ENCODE data around the gene ACOXL.

The ACOXL gene

GRCh38 chr2:110919738-110920137 is 187.4 kb downstream of the ACOXL start:
- Mint-ChIP-seq H3K4me3 (no peak overlapping the region), H3K4me1 (ENCODE audit: low read depth) (no peaks in the 10 kb centered on the region), H3K9me3 (no peaks in the 10 kb centered on the region), H3K27ac (no peak overlapping the region), H3K27me3 (peaks cover 16% of the 10 kb centered on the region), H3K36me3 (ENCODE audit: low read depth) (no peaks in the 10 kb centered on the region)

GRCh38 chr2:110925479-110925878 is 193.1 kb downstream of the ACOXL start:
- H3K36me3 Mint-ChIP-seq (ENCODE audit: low read depth) = peaks cover 8% of the 10 kb centered on the region
- H3K27ac Mint-ChIP-seq = no peak overlapping the region

GRCh38 chr2:110927526-110927925 is 195.2 kb downstream of the ACOXL start:
- Mint-ChIP-seq H3K9me3 (peaks cover 26% of the 10 kb centered on the region), H3K27ac (no peak overlapping the region), H3K4me3 (no peak overlapping the region), H3K36me3 (ENCODE audit: low read depth) (peaks cover 8% of the 10 kb centered on the region), H3K27me3 (peaks cover 17% of the 10 kb centered on the region), H3K4me1 (ENCODE audit: low read depth) (no peaks in the 10 kb centered on the region)

More at GRCh38 chr2:110925479-110925878, 193.1 kb downstream of the ACOXL start:
- no peaks in the 10 kb centered on the region for H3K4me1 Mint-ChIP-seq (ENCODE audit: low read depth)
- peaks cover 22% of the 10 kb centered on the region for H3K9me3 Mint-ChIP-seq
- H3K4me3 Mint-ChIP-seq = no peak overlapping the region
- H3K27me3 Mint-ChIP-seq = peaks cover 18% of the 10 kb centered on the region

- Mint-ChIP-seq H3K27ac (no peak overlapping the region), H3K4me1 (ENCODE audit: low read depth) (no peaks in the 10 kb centered on the region), H3K27me3 (peaks cover 13% of the 10 kb centered on the region), H3K36me3 (ENCODE audit: low read depth) (peaks cover 8% of the 10 kb centered on the region), H3K4me3 (no peak overlapping the region), H3K9me3 (peaks cover 26% of the 10 kb centered on the region)
Measured at GRCh38 chr2:110929528-110929927, 197.2 kb downstream of the ACOXL start.

- H3K4me1 Mint-ChIP-seq (ENCODE audit: low read depth) = no peaks in the 10 kb centered on the region
- no peak overlapping the region for H3K27ac Mint-ChIP-seq
- H3K36me3 Mint-ChIP-seq (ENCODE audit: low read depth) = peaks cover 8% of the 10 kb centered on the region
- peaks cover 7% of the 10 kb centered on the region for H3K27me3 Mint-ChIP-seq
- peaks cover 26% of the 10 kb centered on the region for H3K9me3 Mint-ChIP-seq
- no peak overlapping the region for H3K4me3 Mint-ChIP-seq
Measured at GRCh38 chr2:110931648-110932047, 199.3 kb downstream of the ACOXL start.

- Mint-ChIP-seq H3K27ac (no peak overlapping the region), H3K36me3 (ENCODE audit: low read depth) (peaks cover 8% of the 10 kb centered on the region), H3K4me3 (no peak overlapping the region), H3K27me3 (peaks cover 9% of the 10 kb centered on the region), H3K4me1 (ENCODE audit: low read depth) (no peaks in the 10 kb centered on the region), H3K9me3 (peaks cover 19% of the 10 kb centered on the region)
Measured at GRCh38 chr2:110933420-110933819, 201.0 kb downstream of the ACOXL start.

GRCh38 chr2:110934948-110935347 is 202.6 kb downstream of the ACOXL start:
- no peaks in the 10 kb centered on the region for H3K36me3 Mint-ChIP-seq (ENCODE audit: low read depth)
- no peak overlapping the region for H3K27ac Mint-ChIP-seq
- no peaks in the 10 kb centered on the region for H3K4me1 Mint-ChIP-seq (ENCODE audit: low read depth)
- H3K9me3 Mint-ChIP-seq = peaks cover 9% of the 10 kb centered on the region
- H3K4me3 Mint-ChIP-seq = no peak overlapping the region
- H3K27me3 Mint-ChIP-seq = peaks cover 6% of the 10 kb centered on the region

- H3K4me1 Mint-ChIP-seq (ENCODE audit: low read depth) = no peaks in the 10 kb centered on the region
- H3K9me3 Mint-ChIP-seq = no peaks in the 10 kb centered on the region
- peaks cover 6% of the 10 kb centered on the region for H3K27me3 Mint-ChIP-seq
- H3K36me3 Mint-ChIP-seq (ENCODE audit: low read depth) = no peaks in the 10 kb centered on the region
- no peak overlapping the region for H3K4me3 Mint-ChIP-seq
- no peak overlapping the region for H3K27ac Mint-ChIP-seq
Measured at GRCh38 chr2:110940376-110940910, 208.1 kb downstream of the ACOXL start.

- Mint-ChIP-seq H3K27ac (no peak overlapping the region), H3K36me3 (ENCODE audit: low read depth) (no peaks in the 10 kb centered on the region), H3K27me3 (peaks cover 6% of the 10 kb centered on the region), H3K4me1 (ENCODE audit: low read depth) (no peaks in the 10 kb centered on the region), H3K4me3 (no peak overlapping the region), H3K9me3 (peaks cover 4% of the 10 kb centered on the region)
Measured at GRCh38 chr2:110941226-110941625, 208.9 kb downstream of the ACOXL start.

GRCh38 chr2:110943070-110943634 is 210.8 kb downstream of the ACOXL start:
- no peaks in the 10 kb centered on the region for H3K36me3 Mint-ChIP-seq (ENCODE audit: low read depth)
- H3K4me1 Mint-ChIP-seq (ENCODE audit: low read depth) = no peaks in the 10 kb centered on the region
- no peak overlapping the region for H3K4me3 Mint-ChIP-seq
- peaks cover 6% of the 10 kb centered on the region for H3K9me3 Mint-ChIP-seq
- H3K27ac Mint-ChIP-seq = no peak overlapping the region
- peaks cover 6% of the 10 kb centered on the region for H3K27me3 Mint-ChIP-seq

- Mint-ChIP-seq H3K36me3 (ENCODE audit: low read depth) (no peaks in the 10 kb centered on the region), H3K4me3 (no peak overlapping the region), H3K4me1 (ENCODE audit: low read depth) (no peaks in the 10 kb centered on the region), H3K9me3 (peaks cover 6% of the 10 kb centered on the region), H3K27me3 (peaks cover 2% of the 10 kb centered on the region), H3K27ac (no peak overlapping the region)
Measured at GRCh38 chr2:110946902-110947301, 214.5 kb downstream of the ACOXL start.

GRCh38 chr2:110948027-110948674 is 215.8 kb downstream of the ACOXL start:
- Mint-ChIP-seq H3K36me3 (ENCODE audit: low read depth) (no peaks in the 10 kb centered on the region), H3K9me3 (peaks cover 6% of the 10 kb centered on the region), H3K27ac (no peak overlapping the region), H3K4me3 (no peak overlapping the region), H3K27me3 (peaks cover 3% of the 10 kb centered on the region), H3K4me1 (ENCODE audit: low read depth) (no peaks in the 10 kb centered on the region)

- Mint-ChIP-seq H3K27ac (no peak overlapping the region), H3K27me3 (peaks cover 8% of the 10 kb centered on the region), H3K4me1 (ENCODE audit: low read depth) (no peaks in the 10 kb centered on the region), H3K9me3 (peaks cover 6% of the 10 kb centered on the region), H3K4me3 (no peak overlapping the region), H3K36me3 (ENCODE audit: low read depth) (no peaks in the 10 kb centered on the region)
Measured at GRCh38 chr2:110950281-110950680, 217.9 kb downstream of the ACOXL start.

- H3K4me1 Mint-ChIP-seq (ENCODE audit: low read depth) = no peaks in the 10 kb centered on the region
- no peak overlapping the region for H3K4me3 Mint-ChIP-seq
- no peaks in the 10 kb centered on the region for H3K36me3 Mint-ChIP-seq (ENCODE audit: low read depth)
- no peaks in the 10 kb centered on the region for H3K9me3 Mint-ChIP-seq
- peaks cover 8% of the 10 kb centered on the region for H3K27me3 Mint-ChIP-seq
- H3K27ac Mint-ChIP-seq = no peak overlapping the region
Measured at GRCh38 chr2:110955045-110955444, 222.7 kb downstream of the ACOXL start.

GRCh38 chr2:110955556-110955955 is 223.2 kb downstream of the ACOXL start:
- Mint-ChIP-seq H3K27me3 (peaks cover 8% of the 10 kb centered on the region), H3K9me3 (no peaks in the 10 kb centered on the region), H3K27ac (no peak overlapping the region), H3K4me1 (ENCODE audit: low read depth) (no peaks in the 10 kb centered on the region), H3K4me3 (no peak overlapping the region), H3K36me3 (ENCODE audit: low read depth) (no peaks in the 10 kb centered on the region)

GRCh38 chr2:110957293-110957692 is 224.9 kb downstream of the ACOXL start:
- no peak overlapping the region for H3K4me3 Mint-ChIP-seq

More at GRCh38 chr2:110957293-110957692, 224.9 kb downstream of the ACOXL start:
- Mint-ChIP-seq H3K36me3 (ENCODE audit: low read depth) (no peaks in the 10 kb centered on the region), H3K9me3 (no peaks in the 10 kb centered on the region), H3K27me3 (peaks cover 18% of the 10 kb centered on the region), H3K27ac (no peak overlapping the region), H3K4me1 (ENCODE audit: low read depth) (no peaks in the 10 kb centered on the region)

All from stimulated activated naive CD8-positive, alpha-beta T cell treated with anti-CD3 and anti-CD28 coated beads, Interleukin-15, Interleukin-2, amounts not matched to agents 100 ng/mL and 50 ng/mL, for 24 hours (primary cell).